Type B pancreatic cell (in vitro differentiated cells): ENCODE results near the gene MTA1. TPM values are rescaled to one million over a fixed set of nuclear protein-coding genes. Genes with fewer than 3 reads are reported as not detected.

ENCODE experiments used
- DNase-seq: peaks from one replicate; pipeline ENCODE4 v3.0.0; 2021; ENCODE audit warnings: mixed read lengths; ENCODE audit not compliant: unreplicated experiment; ENCODE audit errors: extremely low spot score
- H3K27ac Mint-ChIP-seq: 2 replicates; pipeline ENCODE4 v1.8.0; 2021; ENCODE audit warnings: mild to moderate bottlenecking, mixed read lengths
- H3K27me3 Mint-ChIP-seq: 2 replicates; pipeline ENCODE4 v1.8.0; 2021; ENCODE audit warnings: mixed read lengths
- H3K36me3 Mint-ChIP-seq: 2 replicates; pipeline ENCODE4 v1.8.0; 2021; ENCODE audit warnings: mixed read lengths
- H3K4me1 Mint-ChIP-seq: one replicate; pipeline ENCODE4 v1.8.0; 2021; ENCODE audit warnings: mixed read lengths; ENCODE audit not compliant: unreplicated experiment
- H3K4me3 Mint-ChIP-seq: 2 replicates; pipeline ENCODE4 v1.8.0; 2021; ENCODE audit warnings: mild to moderate bottlenecking, mixed read lengths
- H3K9me3 Mint-ChIP-seq: 2 replicates; pipeline ENCODE4 v1.8.0; 2021; ENCODE audit warnings: mixed read lengths
- CTCF ChIP-seq: fragments of 200-600 bp; sonication (generic); conservative IDR thresholded peaks from 2 replicates; pipeline ENCODE4 v1.5.0; 2021; ENCODE audit warnings: antibody characterized with exemption, mild to moderate bottlenecking
- total RNA-seq: library from RNA; stranded (reverse); gene quantifications from 2 replicates; pipeline ENCODE4 v1.2.1, GENCODE V29; 2021; ENCODE audit warnings: low replicate concordance

The MTA1 gene
- total RNA-seq, 1 donor from 2014 or later: 194 TPM

DNA sequence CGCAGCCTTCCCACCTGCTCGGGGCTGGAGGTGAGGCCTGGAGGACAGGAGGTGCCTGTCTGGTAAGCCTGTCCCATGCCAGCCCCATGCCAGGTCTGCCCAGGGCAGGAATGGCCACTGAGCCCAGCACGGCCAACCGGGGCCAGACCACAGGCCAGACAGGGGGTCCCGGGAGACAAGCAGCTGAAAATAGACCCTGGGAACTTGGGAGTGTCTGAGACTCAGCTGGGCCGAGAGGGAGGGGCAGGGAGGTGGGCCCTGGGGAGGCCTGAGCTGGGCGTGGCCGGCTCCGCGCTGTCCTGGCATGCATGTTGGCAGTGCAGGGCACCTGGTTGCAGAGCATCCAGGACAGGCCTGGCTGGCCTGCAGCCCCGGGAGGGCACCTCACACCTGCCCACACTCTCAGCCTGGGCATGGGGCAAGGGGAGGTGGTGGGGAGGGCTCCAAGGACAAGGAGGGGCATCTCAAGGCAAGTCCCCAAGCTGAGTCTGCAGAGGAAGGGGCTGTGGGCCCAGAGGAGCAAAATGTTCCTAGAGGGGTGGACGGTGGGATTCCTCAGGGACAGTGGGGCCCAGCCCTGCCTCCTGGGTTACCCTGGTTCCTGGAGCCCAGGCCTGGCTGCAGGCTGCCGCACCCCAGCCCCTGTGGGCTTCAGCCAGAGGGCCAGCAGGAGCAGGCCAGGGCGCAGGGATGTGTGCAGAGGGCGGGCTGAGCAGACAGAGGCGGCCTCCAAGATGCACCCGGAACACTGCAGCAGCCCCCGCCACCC is 63.9 kb downstream of the MTA1 start:
- Mint-ChIP-seq H3K9me3 (no peaks in the 10 kb centered on the region), H3K27ac (no peak overlapping the region), H3K27me3 (peaks cover 37% of the 10 kb centered on the region), H3K4me3 (no peak overlapping the region), H3K4me1 (peaks cover 17% of the 10 kb centered on the region), H3K36me3 (no peaks in the 10 kb centered on the region)
- no peak for DNase-seq
- TF ChIP-seq CTCF: no peak

DNA sequence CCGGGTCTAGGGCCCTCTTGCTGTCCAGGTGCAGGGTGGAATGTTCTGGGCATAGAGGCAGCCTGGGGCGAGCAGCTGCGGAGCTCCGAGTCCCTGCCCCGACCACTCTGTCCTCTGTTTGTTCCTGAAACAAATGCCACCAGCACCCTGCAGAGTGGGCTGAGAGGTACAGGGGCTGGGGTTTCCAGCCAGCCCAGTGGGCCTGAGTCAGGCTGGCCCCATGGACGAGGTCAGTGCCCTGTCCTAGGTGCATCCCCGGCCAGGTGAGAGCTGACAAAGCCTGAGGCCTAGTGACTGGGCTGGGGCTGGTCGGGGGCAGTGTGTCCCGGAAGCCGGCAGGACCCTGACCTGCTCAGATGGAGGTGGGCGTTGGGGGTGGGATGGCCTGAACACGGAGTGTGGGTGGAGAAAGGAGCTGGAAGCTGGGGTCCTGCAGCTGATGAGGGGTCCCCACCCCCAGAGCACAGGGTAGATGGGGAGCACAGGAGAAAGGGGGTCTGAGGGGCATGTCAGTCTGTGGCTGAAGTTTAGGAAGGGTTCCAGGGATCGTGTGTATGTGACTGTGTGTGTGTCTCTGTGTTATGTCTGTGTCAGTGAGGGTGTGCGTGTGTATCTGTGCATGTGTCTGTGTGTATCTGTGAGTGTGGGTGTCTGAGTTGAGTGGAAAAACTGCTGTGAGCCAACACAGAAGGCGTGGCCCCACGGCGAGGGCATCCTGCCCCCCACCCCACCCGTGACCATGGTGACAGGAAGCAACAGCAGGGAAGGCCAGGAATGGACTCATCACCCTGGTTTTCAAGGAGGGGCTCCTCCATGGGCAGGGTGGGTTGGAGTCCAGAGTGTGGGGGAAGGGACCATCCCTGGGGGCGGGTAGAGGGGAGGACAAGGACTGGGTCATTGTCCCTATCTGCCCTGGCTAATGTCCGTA is 64.7 kb downstream of the MTA1 start:
- Mint-ChIP-seq H3K27ac (peak overlapping the region; percentile 79), H3K27me3 (peaks cover 35% of the 10 kb centered on the region), H3K36me3 (no peaks in the 10 kb centered on the region), H3K4me1 (peaks cover 19% of the 10 kb centered on the region), H3K4me3 (peak overlapping the region; percentile 68), H3K9me3 (no peaks in the 10 kb centered on the region)
- no peak for TF ChIP-seq CTCF
- no peak for DNase-seq

GRCh38 chr14:105484997-105485393 is 65.4 kb downstream of the MTA1 start:
- DNase-seq: no peak
- Mint-ChIP-seq H3K27ac (no peak overlapping the region), H3K36me3 (no peaks in the 10 kb centered on the region), H3K27me3 (peaks cover 32% of the 10 kb centered on the region), H3K4me3 (no peak overlapping the region), H3K4me1 (peaks cover 22% of the 10 kb centered on the region), H3K9me3 (no peaks in the 10 kb centered on the region)
- TF ChIP-seq CTCF: no peak

DNA sequence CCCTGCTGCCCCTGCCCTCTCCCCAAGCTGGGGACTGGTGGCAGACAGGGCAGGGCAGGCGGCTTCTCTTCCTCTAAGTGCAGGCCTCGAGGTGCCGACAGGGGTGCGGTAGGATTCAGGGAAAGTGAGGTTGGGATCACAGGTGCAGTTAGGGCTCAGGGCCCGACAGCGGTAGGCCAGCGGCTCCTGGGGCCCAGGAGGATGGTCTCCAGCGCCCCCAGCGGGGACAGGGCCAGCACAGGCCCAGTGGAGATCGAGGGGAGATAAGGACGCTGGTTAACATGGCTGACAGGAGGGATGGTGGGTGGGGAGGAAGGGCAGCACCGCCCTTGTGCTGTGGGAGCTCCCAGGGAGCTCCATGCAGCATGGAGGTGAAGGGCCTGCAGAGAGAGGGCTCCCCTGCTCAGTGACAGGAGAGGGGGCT is 66.1 kb downstream of the MTA1 start:
- Mint-ChIP-seq H3K27me3 (peaks cover 30% of the 10 kb centered on the region), H3K4me1 (peaks cover 22% of the 10 kb centered on the region)

More for the DNA sequence above, 66.1 kb downstream of the MTA1 start:
- Mint-ChIP-seq H3K36me3 (no peaks in the 10 kb centered on the region), H3K4me3 (peak overlapping the region; percentile 65), H3K27ac (peak overlapping the region; percentile 16), H3K9me3 (no peaks in the 10 kb centered on the region)
- no peak for DNase-seq
- peak; percentile 72 for TF ChIP-seq CTCF
